Measurements from ENCODE around the gene SGMS1. TPM values are rescaled to one million over a fixed set of nuclear protein-coding genes. Genes with fewer than 3 reads are reported as not detected.

The SGMS1 gene
- total and polyA plus RNA-seq, 12 donors = 7.3 to 24.3 (median 17.1) TPM

- Histone ChIP-seq H3K27me3 (no peaks in the 10 kb centered on the region), H3K4me3 (no peak overlapping the region), H3K27ac (no peak overlapping the region), H3K9me3 (no peaks in the 10 kb centered on the region), H3K36me3 (no peaks in the 10 kb centered on the region), H3K4me1 (peaks cover 0 to 65% (median 45%) of the 10 kb centered on the region in 9 donors)
- whole genome bisulfite sequencing, 2 donors = 79 to 89% methylated on average over 3 of the region's 3 CpGs
- ATAC-seq (no peak), DNase-seq (no peak)
- intact Hi-C loops (cut with DNase I) = no loop called here
- no peak for TF ChIP-seq CTCF (IDR thresholded peaks at IDR 0.05)
Observed at GRCh38 chr10:50510517-50511473, 113.0 kb downstream of the SGMS1 start.

GRCh38 chr10:50508315-50509051 lies 115.3 kb downstream of the SGMS1 start:
- H3K4me3 ChIP-seq = no peak overlapping the region
- peaks cover 0 to 54% (median 45%) of the 10 kb centered on the region in 9 donors for H3K4me1 ChIP-seq
- TF ChIP-seq CTCF (IDR thresholded peaks at IDR 0.05) = no peak
- no peaks in the 10 kb centered on the region for H3K36me3 ChIP-seq
- intact Hi-C loops (cut with DNase I) = loop anchor here in 2 of 10 donors (2.0 to 5.0 kb wide), 2 partner anchors 20 to 114 kb away; partner anchors contain the start of gene SGMS1 (in 1 of the 2)
- no peaks in the 10 kb centered on the region for H3K9me3 ChIP-seq
- DNase-seq = no peak
- ATAC-seq = no peak
- peak overlapping the region in 2 of 10 donors; percentile 7 to 45 for H3K27ac ChIP-seq
- no peaks in the 10 kb centered on the region for H3K27me3 ChIP-seq
- 95 to 96% methylated on average over 5 of the region's 5 CpGs for WGBS, 2 donors

- Histone ChIP-seq H3K27me3 (no peaks in the 10 kb centered on the region), H3K4me1 (peaks cover 0 to 54% (median 42%) of the 10 kb centered on the region in 9 donors), H3K27ac (peak overlapping the region in 4 of 10 donors; percentile 5 to 45 (median 20)), H3K4me3 (no peak overlapping the region), H3K9me3 (no peaks in the 10 kb centered on the region), H3K36me3 (no peaks in the 10 kb centered on the region)
- intact Hi-C loops (cut with DNase I) = loop anchor here in 1 of 10 donors (5.0 kb wide), 1 partner anchor 115 kb away; the partner anchor contains the start of gene SGMS1
- ATAC-seq = peak in 7 of 8 donors; percentile 48 to 90 (median 73)
- no peak for TF ChIP-seq CTCF (IDR thresholded peaks at IDR 0.05)
- 68 to 73% methylated on average over 5 of the region's 5 CpGs for WGBS, 2 donors
- DNase-seq = peak in 1 of 2 donors; percentile 28
Observed at GRCh38 chr10:50506861-50507573, 116.7 kb downstream of the SGMS1 start.

GRCh38 chr10:50504389-50504788 lies 119.4 kb downstream of the SGMS1 start:
- Histone ChIP-seq H3K36me3 (no peaks in the 10 kb centered on the region), H3K27me3 (no peaks in the 10 kb centered on the region), H3K27ac (no peak overlapping the region), H3K4me3 (no peak overlapping the region), H3K9me3 (no peaks in the 10 kb centered on the region), H3K4me1 (peaks cover 0 to 49% (median 39%) of the 10 kb centered on the region in 9 donors)
- DNase-seq (no peak), ATAC-seq (no peak)
- 95 to 97% methylated on average over 1 of the region's 1 CpG for WGBS, 2 donors
- intact Hi-C loops (cut with DNase I) = no loop called here
- no peak for TF ChIP-seq CTCF (IDR thresholded peaks at IDR 0.05)

Measured in heart right ventricle (tissue), 16 donors.